ENCODE results near the gene GTSE1. TPM values are rescaled to one million over a fixed set of nuclear protein-coding genes. Genes with fewer than 3 reads are reported as not detected.

GTSE1 gene
- polyA plus RNA-seq, 1 donor (not counting 4 experiments of a cell fraction or from before 2014, with no cell fraction given) = 4.7 TPM

GRCh38 chr22:46308283-46308988, 11.8 kb downstream of the GTSE1 start:
- Histone ChIP-seq H3K9me1 (ENCODE audit: control insufficient read depth, extremely low read depth, insufficient read depth, low read length) (no peaks in the 10 kb centered on the region), H4K20me1 (ENCODE audit: control insufficient read depth, extremely low read depth, insufficient read depth, low read length) (peaks cover 4% of the 10 kb centered on the region), H3K9me3 (ENCODE audit: control insufficient read depth, low read depth, low read length) (no peaks in the 10 kb centered on the region), H3K4me2 (ENCODE audit: control insufficient read depth, extremely low read depth, insufficient read depth, low read depth, low read length) (no peak overlapping the region), H3K27ac (ENCODE audit: control insufficient read depth, insufficient read depth, low read length) (no peak overlapping the region), H3K27me3 (ENCODE audit: control insufficient read depth, extremely low read depth, insufficient read depth, low read length) (no peaks in the 10 kb centered on the region), H3K36me3 (ENCODE audit: control insufficient read depth in 2 of 2, extremely low read depth in 1 of 2, insufficient read depth in 2 of 2, low read length in 2 of 2) (peaks cover 1 to 11% of the 10 kb centered on the region in 2 experiments), H3K79me2 (ENCODE audit: control insufficient read depth, insufficient read depth, low read length) (peaks cover 40% of the 10 kb centered on the region), H3K4me3 (ENCODE audit: control insufficient read depth in 2 of 3, extremely low read depth in 1 of 3, insufficient read depth in 2 of 3, low read depth in 1 of 3, low read length in 3 of 3) (no peak overlapping the region), H3K4me1 (ENCODE audit: control insufficient read depth, extremely low read depth, insufficient read depth, low read length) (peaks cover under 1% of the 10 kb centered on the region), H3K9ac (ENCODE audit: control insufficient read depth, extremely low read depth, insufficient read depth, low read length) (no peak overlapping the region), H2AFZ (ENCODE audit: control insufficient read depth, low read length) (no peak overlapping the region)
- dilution Hi-C loops (cut with MboI; ENCODE audit: extremely low pct_ligation_motif_present, low sequenced_read_pairs) = no loop called here
- TF ChIP-seq, protein P1, sequence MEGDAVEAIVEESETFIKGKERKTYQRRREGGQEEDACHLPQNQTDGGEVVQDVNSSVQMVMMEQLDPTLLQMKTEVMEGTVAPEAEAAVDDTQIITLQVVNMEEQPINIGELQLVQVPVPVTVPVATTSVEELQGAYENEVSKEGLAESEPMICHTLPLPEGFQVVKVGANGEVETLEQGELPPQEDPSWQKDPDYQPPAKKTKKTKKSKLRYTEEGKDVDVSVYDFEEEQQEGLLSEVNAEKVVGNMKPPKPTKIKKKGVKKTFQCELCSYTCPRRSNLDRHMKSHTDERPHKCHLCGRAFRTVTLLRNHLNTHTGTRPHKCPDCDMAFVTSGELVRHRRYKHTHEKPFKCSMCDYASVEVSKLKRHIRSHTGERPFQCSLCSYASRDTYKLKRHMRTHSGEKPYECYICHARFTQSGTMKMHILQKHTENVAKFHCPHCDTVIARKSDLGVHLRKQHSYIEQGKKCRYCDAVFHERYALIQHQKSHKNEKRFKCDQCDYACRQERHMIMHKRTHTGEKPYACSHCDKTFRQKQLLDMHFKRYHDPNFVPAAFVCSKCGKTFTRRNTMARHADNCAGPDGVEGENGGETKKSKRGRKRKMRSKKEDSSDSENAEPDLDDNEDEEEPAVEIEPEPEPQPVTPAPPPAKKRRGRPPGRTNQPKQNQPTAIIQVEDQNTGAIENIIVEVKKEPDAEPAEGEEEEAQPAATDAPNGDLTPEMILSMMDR (optimal IDR thresholded peaks at IDR 0.05 in 1 of 3, IDR thresholded peaks at IDR 0.05 in 1 of 3, conservative IDR thresholded peaks at IDR 0.05 in 1 of 3; ENCODE audit: extremely low read depth in 1 of 3, insufficient read depth in 2 of 3, low read length in 3 of 3) = no peak
- no peak for TF ChIP-seq EZH2 (IDR thresholded peaks at IDR 0.05; ENCODE audit: low read length)
- FAIRE-seq = no peak
- no peak for DNase-seq (ENCODE audit: low read depth, low spot score)

DNA sequence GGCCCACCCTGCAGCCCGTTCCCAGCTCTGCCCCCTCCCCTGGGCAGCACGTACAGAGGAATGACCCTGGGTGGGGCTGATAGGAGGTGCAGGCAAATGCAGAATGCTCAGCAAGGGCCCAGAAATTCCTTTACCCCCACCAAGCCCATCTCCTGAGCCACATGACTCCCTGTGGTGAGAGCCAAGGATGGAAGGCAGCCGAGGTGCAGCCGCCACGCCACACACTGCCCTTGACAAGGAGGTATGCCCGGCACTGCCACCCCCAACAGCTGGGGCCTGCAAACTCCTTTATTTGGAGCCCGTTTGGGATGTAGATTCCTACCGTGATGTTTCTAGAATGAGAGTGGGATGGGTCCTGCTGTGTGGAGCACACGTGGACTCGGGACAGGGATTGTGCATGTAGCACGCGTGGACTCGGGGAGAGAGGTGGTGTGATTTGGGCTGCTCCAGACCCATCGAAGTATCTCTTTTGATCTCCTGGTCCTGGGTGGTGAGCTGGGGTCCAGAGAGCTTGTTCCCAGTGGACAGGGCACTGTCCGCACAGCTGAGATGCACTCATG, 12.9 kb downstream of the GTSE1 start:
- Histone ChIP-seq H3K9me3 (ENCODE audit: control insufficient read depth, low read depth, low read length) (no peaks in the 10 kb centered on the region), H4K20me1 (ENCODE audit: control insufficient read depth, extremely low read depth, insufficient read depth, low read length) (peaks cover 2% of the 10 kb centered on the region), H3K4me2 (ENCODE audit: control insufficient read depth, extremely low read depth, insufficient read depth, low read depth, low read length) (no peak overlapping the region), H3K79me2 (ENCODE audit: control insufficient read depth, insufficient read depth, low read length) (peaks cover 30% of the 10 kb centered on the region), H2AFZ (ENCODE audit: control insufficient read depth, low read length) (no peak overlapping the region), H3K27ac (ENCODE audit: control insufficient read depth, insufficient read depth, low read length) (no peak overlapping the region), H3K4me3 (ENCODE audit: control insufficient read depth in 2 of 3, extremely low read depth in 1 of 3, insufficient read depth in 2 of 3, low read depth in 1 of 3, low read length in 3 of 3) (no peak overlapping the region), H3K27me3 (ENCODE audit: control insufficient read depth, extremely low read depth, insufficient read depth, low read length) (no peaks in the 10 kb centered on the region), H3K4me1 (ENCODE audit: control insufficient read depth, extremely low read depth, insufficient read depth, low read length) (no peaks in the 10 kb centered on the region), H3K9ac (ENCODE audit: control insufficient read depth, extremely low read depth, insufficient read depth, low read length) (no peak overlapping the region), H3K36me3 (ENCODE audit: control insufficient read depth in 2 of 2, extremely low read depth in 1 of 2, insufficient read depth in 2 of 2, low read length in 2 of 2) (peaks cover 1 to 16% of the 10 kb centered on the region in 2 experiments), H3K9me1 (ENCODE audit: control insufficient read depth, extremely low read depth, insufficient read depth, low read length) (no peaks in the 10 kb centered on the region)
- DNase-seq (ENCODE audit: low read depth, low spot score) (no peak), FAIRE-seq (no peak)
- TF ChIP-seq EZH2 (IDR thresholded peaks at IDR 0.05; ENCODE audit: low read length) = no peak
- TF ChIP-seq, protein P1 (optimal IDR thresholded peaks at IDR 0.05 in 1 of 3, IDR thresholded peaks at IDR 0.05 in 1 of 3, conservative IDR thresholded peaks at IDR 0.05 in 1 of 3; ENCODE audit: extremely low read depth in 1 of 3, insufficient read depth in 2 of 3, low read length in 3 of 3) = no peak
- dilution Hi-C loops (cut with MboI; ENCODE audit: extremely low pct_ligation_motif_present, low sequenced_read_pairs) = no loop called here
